ENCODE results near the gene SH3BGRL2.
"Not testable (repeated sequence)": the region's sequence is repeated elsewhere in the genome, so short reads cannot be mapped to it uniquely, and the experiment has no call there.

Gene SH3BGRL2

GRCh38 chr6:79614326-79615305 is 16.5 kb upstream of the SH3BGRL2 start:
- no peak for DNase-seq
- Histone ChIP-seq H3K36me3 (ENCODE audit: control insufficient read depth, insufficient read depth, low read length) (no peaks in the 10 kb centered on the region), H3K9me3 (ENCODE audit: control insufficient read depth, low read length) (no peaks in the 10 kb centered on the region), H3K4me3 (ENCODE audit: insufficient read depth, low read depth, low read length, poor library complexity, severe bottlenecking) (no peak overlapping the region), H3K27ac (ENCODE audit: insufficient read depth, low read length, poor library complexity, severe bottlenecking) (no peak overlapping the region), H3K27me3 (replicated peaks; ENCODE audit: control insufficient read depth, insufficient read depth, low read length, poor library complexity, severe bottlenecking) (no peaks in the 10 kb centered on the region), H3K4me1 (ENCODE audit: control insufficient read depth, insufficient read depth, low read length, poor library complexity, severe bottlenecking) (no peaks in the 10 kb centered on the region)

GRCh38 chr6:79617518-79617941 is 13.6 kb upstream of the SH3BGRL2 start:
- H3K9me3 ChIP-seq (ENCODE audit: control insufficient read depth, low read length): no peaks in the 10 kb centered on the region
- H3K4me3 ChIP-seq (ENCODE audit: insufficient read depth, low read depth, low read length, poor library complexity, severe bottlenecking): no peak overlapping the region
- no peak overlapping the region for H3K27ac ChIP-seq (ENCODE audit: insufficient read depth, low read length, poor library complexity, severe bottlenecking)
- no peaks in the 10 kb centered on the region for H3K4me1 ChIP-seq (ENCODE audit: control insufficient read depth, insufficient read depth, low read length, poor library complexity, severe bottlenecking)
- no peaks in the 10 kb centered on the region for H3K27me3 ChIP-seq (replicated peaks; ENCODE audit: control insufficient read depth, insufficient read depth, low read length, poor library complexity, severe bottlenecking)
- no peaks in the 10 kb centered on the region for H3K36me3 ChIP-seq (ENCODE audit: control insufficient read depth, insufficient read depth, low read length)
- DNase-seq: no peak

GRCh38 chr6:79618425-79618824 is 12.7 kb upstream of the SH3BGRL2 start:
- not testable (repeated sequence) for H3K27ac ChIP-seq (ENCODE audit: insufficient read depth, low read length, poor library complexity, severe bottlenecking); H3K27me3 ChIP-seq (replicated peaks; ENCODE audit: control insufficient read depth, insufficient read depth, low read length, poor library complexity, severe bottlenecking); H3K36me3 ChIP-seq (ENCODE audit: control insufficient read depth, insufficient read depth, low read length); H3K4me1 ChIP-seq (ENCODE audit: control insufficient read depth, insufficient read depth, low read length, poor library complexity, severe bottlenecking); H3K4me3 ChIP-seq (ENCODE audit: insufficient read depth, low read depth, low read length, poor library complexity, severe bottlenecking); H3K9me3 ChIP-seq (ENCODE audit: control insufficient read depth, low read length); DNase-seq

GRCh38 chr6:79621579-79621978 is 9.6 kb upstream of the SH3BGRL2 start:
- H3K27me3 ChIP-seq (replicated peaks; ENCODE audit: control insufficient read depth, insufficient read depth, low read length, poor library complexity, severe bottlenecking): no peaks in the 10 kb centered on the region
- no peaks in the 10 kb centered on the region for H3K36me3 ChIP-seq (ENCODE audit: control insufficient read depth, insufficient read depth, low read length)
- no peak overlapping the region for H3K4me3 ChIP-seq (ENCODE audit: insufficient read depth, low read depth, low read length, poor library complexity, severe bottlenecking)
- H3K4me1 ChIP-seq (ENCODE audit: control insufficient read depth, insufficient read depth, low read length, poor library complexity, severe bottlenecking): no peaks in the 10 kb centered on the region
- no peak for DNase-seq
- H3K9me3 ChIP-seq (ENCODE audit: control insufficient read depth, low read length): no peaks in the 10 kb centered on the region
- H3K27ac ChIP-seq (ENCODE audit: insufficient read depth, low read length, poor library complexity, severe bottlenecking): no peak overlapping the region

- no peak for DNase-seq
- no peaks in the 10 kb centered on the region for H3K27me3 ChIP-seq (replicated peaks; ENCODE audit: control insufficient read depth, insufficient read depth, low read length, poor library complexity, severe bottlenecking)
- H3K9me3 ChIP-seq (ENCODE audit: control insufficient read depth, low read length): no peaks in the 10 kb centered on the region
- H3K4me1 ChIP-seq (ENCODE audit: control insufficient read depth, insufficient read depth, low read length, poor library complexity, severe bottlenecking): no peaks in the 10 kb centered on the region
- no peak overlapping the region for H3K4me3 ChIP-seq (ENCODE audit: insufficient read depth, low read depth, low read length, poor library complexity, severe bottlenecking)
- H3K36me3 ChIP-seq (ENCODE audit: control insufficient read depth, insufficient read depth, low read length): no peaks in the 10 kb centered on the region
- no peak overlapping the region for H3K27ac ChIP-seq (ENCODE audit: insufficient read depth, low read length, poor library complexity, severe bottlenecking)
Measured at GRCh38 chr6:79622364-79622763, 8.8 kb upstream of the SH3BGRL2 start.

GRCh38 chr6:79623106-79623505 is 8.0 kb upstream of the SH3BGRL2 start:
- no peak for DNase-seq
- Histone ChIP-seq H3K27me3 (replicated peaks; ENCODE audit: control insufficient read depth, insufficient read depth, low read length, poor library complexity, severe bottlenecking) (no peaks in the 10 kb centered on the region), H3K9me3 (ENCODE audit: control insufficient read depth, low read length) (no peaks in the 10 kb centered on the region), H3K4me3 (ENCODE audit: insufficient read depth, low read depth, low read length, poor library complexity, severe bottlenecking) (no peak overlapping the region), H3K36me3 (ENCODE audit: control insufficient read depth, insufficient read depth, low read length) (no peaks in the 10 kb centered on the region), H3K4me1 (ENCODE audit: control insufficient read depth, insufficient read depth, low read length, poor library complexity, severe bottlenecking) (no peaks in the 10 kb centered on the region), H3K27ac (ENCODE audit: insufficient read depth, low read length, poor library complexity, severe bottlenecking) (no peak overlapping the region)

- DNase-seq: no peak
- H3K4me3 ChIP-seq (ENCODE audit: insufficient read depth, low read depth, low read length, poor library complexity, severe bottlenecking): no peak overlapping the region
- H3K27ac ChIP-seq (ENCODE audit: insufficient read depth, low read length, poor library complexity, severe bottlenecking): no peak overlapping the region
- no peaks in the 10 kb centered on the region for H3K4me1 ChIP-seq (ENCODE audit: control insufficient read depth, insufficient read depth, low read length, poor library complexity, severe bottlenecking)
- peaks cover 4% of the 10 kb centered on the region for H3K27me3 ChIP-seq (replicated peaks; ENCODE audit: control insufficient read depth, insufficient read depth, low read length, poor library complexity, severe bottlenecking)
- no peaks in the 10 kb centered on the region for H3K36me3 ChIP-seq (ENCODE audit: control insufficient read depth, insufficient read depth, low read length)
- no peaks in the 10 kb centered on the region for H3K9me3 ChIP-seq (ENCODE audit: control insufficient read depth, low read length)
Measured at GRCh38 chr6:79625746-79626145, 5.4 kb upstream of the SH3BGRL2 start.

DNA sequence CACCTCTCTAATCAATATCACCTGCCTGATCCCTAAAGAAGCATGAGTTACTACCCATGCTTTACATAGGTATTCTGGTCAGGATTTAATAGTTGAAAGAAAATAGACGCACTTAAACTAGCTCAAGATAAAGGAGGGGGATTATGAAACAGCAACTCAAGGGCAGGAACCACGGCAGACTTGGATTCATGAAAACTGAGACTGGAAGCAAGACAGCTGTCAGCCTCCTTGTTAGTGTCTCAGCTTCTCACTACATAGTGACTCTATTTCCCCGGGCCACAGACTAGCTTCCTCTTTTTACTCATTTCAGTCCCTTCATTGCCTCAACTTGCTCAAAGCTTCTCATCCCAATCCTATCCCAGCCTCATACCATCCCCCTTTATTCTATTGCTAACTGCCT is 4.3 kb upstream of the SH3BGRL2 start:
- Histone ChIP-seq H3K4me1 (ENCODE audit: control insufficient read depth, insufficient read depth, low read length, poor library complexity, severe bottlenecking) (peaks cover 3% of the 10 kb centered on the region), H3K27ac (ENCODE audit: insufficient read depth, low read length, poor library complexity, severe bottlenecking) (no peak overlapping the region), H3K4me3 (ENCODE audit: insufficient read depth, low read depth, low read length, poor library complexity, severe bottlenecking) (no peak overlapping the region), H3K9me3 (ENCODE audit: control insufficient read depth, low read length) (no peaks in the 10 kb centered on the region), H3K27me3 (replicated peaks; ENCODE audit: control insufficient read depth, insufficient read depth, low read length, poor library complexity, severe bottlenecking) (peaks cover 10% of the 10 kb centered on the region), H3K36me3 (ENCODE audit: control insufficient read depth, insufficient read depth, low read length) (no peaks in the 10 kb centered on the region)
- no peak for DNase-seq

GRCh38 chr6:79627422-79627821 is 3.7 kb upstream of the SH3BGRL2 start:
- Histone ChIP-seq H3K36me3 (ENCODE audit: control insufficient read depth, insufficient read depth, low read length) (no peaks in the 10 kb centered on the region), H3K27me3 (replicated peaks; ENCODE audit: control insufficient read depth, insufficient read depth, low read length, poor library complexity, severe bottlenecking) (peaks cover 10% of the 10 kb centered on the region), H3K9me3 (ENCODE audit: control insufficient read depth, low read length) (no peaks in the 10 kb centered on the region), H3K27ac (ENCODE audit: insufficient read depth, low read length, poor library complexity, severe bottlenecking) (no peak overlapping the region), H3K4me3 (ENCODE audit: insufficient read depth, low read depth, low read length, poor library complexity, severe bottlenecking) (no peak overlapping the region), H3K4me1 (ENCODE audit: control insufficient read depth, insufficient read depth, low read length, poor library complexity, severe bottlenecking) (peaks cover 3% of the 10 kb centered on the region)
- no peak for DNase-seq

- Histone ChIP-seq H3K36me3 (ENCODE audit: control insufficient read depth, insufficient read depth, low read length) (no peaks in the 10 kb centered on the region), H3K27ac (ENCODE audit: insufficient read depth, low read length, poor library complexity, severe bottlenecking) (no peak overlapping the region), H3K27me3 (replicated peaks; ENCODE audit: control insufficient read depth, insufficient read depth, low read length, poor library complexity, severe bottlenecking) (peaks cover 10% of the 10 kb centered on the region), H3K9me3 (ENCODE audit: control insufficient read depth, low read length) (no peaks in the 10 kb centered on the region), H3K4me1 (ENCODE audit: control insufficient read depth, insufficient read depth, low read length, poor library complexity, severe bottlenecking) (peaks cover 3% of the 10 kb centered on the region), H3K4me3 (ENCODE audit: insufficient read depth, low read depth, low read length, poor library complexity, severe bottlenecking) (no peak overlapping the region)
- DNase-seq: no peak
Measured at GRCh38 chr6:79628466-79629288, 2.5 kb upstream of the SH3BGRL2 start.
